Activated gamma-delta T cell treated with anti-CD3 and anti-CD28 coated beads, Interleukin-2, amount 50 U/mL, for 16 hours (primary cell): ENCODE results near the gene SLCO2A1.

Source experiments
- DNase-seq: peaks from one replicate; pipeline ENCODE4 v3.0.0-alpha.2; 2020; ENCODE audit warnings: low read depth

SLCO2A1 gene

GRCh38 chr3:133980035-133980434 lies 49.7 kb downstream of the SLCO2A1 start:
- DNase-seq = no peak

- no peak for DNase-seq
These were observed 50.2 kb downstream of the SLCO2A1 start for GRCh38 chr3:133979553-133979952.

DNA sequence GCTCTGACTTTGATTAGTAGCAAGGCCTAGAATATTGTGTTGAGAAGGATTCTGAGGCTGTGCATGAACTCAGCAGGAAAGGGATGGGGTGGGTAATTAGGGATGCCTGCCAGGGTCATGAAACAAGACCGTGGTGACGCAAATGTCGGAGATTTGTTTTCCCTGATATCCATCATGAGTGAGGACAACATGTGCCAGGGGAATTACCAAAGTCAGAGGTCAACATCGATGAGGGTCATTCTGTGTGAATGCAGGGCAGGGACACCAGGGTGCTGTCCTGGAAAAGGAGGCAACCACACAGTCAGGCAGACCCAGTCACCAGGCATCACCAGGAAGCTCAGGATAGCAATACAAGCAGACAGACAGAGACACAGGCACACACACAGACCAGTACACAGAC lies 52.2 kb downstream of the SLCO2A1 start:
- DNase-seq = no peak

DNA sequence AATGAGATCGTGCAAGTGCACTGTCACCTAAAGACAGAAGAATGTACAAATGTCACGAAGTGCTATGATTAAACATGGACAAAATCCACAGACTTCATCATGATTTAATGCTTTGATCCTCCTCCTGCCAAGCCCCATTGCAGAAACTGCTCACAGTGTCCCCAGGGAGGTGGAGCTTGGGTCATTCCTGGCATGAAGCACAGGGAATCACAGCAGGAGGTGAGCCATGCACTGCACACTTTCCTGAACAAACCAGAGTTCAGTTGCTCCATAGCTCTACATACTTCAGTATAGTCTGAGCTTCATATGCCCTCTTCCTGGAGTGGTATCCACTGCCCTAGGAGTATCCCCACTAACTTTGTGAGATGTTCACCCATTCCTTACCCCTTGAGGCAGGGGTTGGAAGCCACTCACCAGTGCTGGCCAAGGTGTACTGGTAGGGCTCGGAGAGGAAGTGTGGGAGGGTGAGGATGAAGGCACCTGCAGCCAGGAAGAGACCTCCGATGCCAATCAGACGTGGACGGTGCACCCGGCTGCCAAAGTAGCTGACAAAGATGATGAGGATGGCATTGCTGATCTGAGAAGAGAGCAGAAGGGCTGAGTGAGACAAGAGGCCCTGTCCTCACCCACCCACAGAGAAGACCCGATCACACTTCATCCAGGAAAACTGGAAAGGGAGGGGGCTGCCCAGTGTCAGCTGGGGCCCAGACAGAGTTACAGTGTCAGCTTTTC lies 56.3 kb downstream of the SLCO2A1 start:
- no peak for DNase-seq

- DNase-seq = no peak
These were observed 57.6 kb downstream of the SLCO2A1 start for GRCh38 chr3:133972156-133972555.

GRCh38 chr3:133970916-133971315 lies 58.8 kb downstream of the SLCO2A1 start:
- DNase-seq = no peak

GRCh38 chr3:133970339-133970738 lies 59.4 kb downstream of the SLCO2A1 start:
- DNase-seq = no peak

DNA sequence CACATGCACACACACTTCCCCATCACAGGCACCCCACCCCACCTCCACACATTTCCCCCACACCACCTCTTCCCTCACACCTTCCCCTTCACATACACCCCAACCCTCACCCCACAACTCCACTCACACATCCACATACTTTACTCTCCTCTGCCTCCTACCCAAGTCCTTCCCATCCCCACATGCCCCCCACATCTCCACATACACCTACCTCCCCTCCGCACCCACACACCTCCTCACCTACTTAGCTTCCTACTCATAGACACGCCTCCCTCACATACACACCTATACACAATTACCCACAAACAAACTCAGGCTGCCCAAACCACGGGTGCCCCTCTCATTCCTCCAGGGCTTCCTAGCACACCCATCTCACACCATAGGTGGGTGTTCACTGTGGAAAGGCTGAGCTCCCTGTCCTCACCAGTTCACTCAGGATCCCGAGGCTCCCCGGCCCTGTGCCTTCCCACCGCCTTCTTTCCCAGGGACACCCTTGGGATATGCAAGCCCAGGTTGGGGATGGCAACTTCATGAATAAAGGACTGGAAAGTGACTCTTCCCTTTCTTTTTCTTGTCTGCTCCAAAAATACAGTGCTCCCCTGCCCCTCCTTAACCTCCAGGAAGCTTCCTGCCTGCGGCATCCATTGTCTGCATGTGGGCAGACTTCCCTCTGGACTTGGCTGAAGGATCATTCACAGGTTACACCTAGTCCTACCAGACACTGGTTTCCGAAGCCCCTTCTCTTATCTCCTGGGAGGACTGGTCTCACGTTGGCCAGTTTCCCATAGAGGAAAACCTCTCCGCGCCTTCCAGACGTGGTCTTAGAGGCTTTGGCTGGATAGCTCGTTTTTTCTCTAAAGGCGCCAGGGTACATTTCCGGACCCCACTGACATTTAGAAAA lies 61.5 kb downstream of the SLCO2A1 start:
- DNase-seq = no peak

DNA sequence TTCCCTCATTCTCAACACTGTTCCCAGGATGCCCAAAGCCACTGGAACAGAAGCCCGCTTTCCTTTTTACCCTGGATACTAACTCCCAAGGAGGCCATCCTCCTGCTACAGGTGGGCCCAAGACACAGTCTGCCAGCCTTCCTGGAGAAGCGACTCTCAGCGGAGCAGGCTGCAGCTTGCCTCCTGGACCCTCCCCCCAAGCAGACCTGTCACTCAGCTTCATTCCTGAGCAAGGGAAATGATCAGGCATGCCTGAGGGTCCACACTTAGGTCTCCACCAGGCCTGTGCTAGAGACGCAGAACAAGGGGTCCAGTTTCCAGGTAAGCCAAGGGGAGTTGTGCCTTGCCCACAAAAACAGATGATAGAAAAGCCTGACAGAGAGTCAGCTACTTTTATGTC lies 62.8 kb downstream of the SLCO2A1 start:
- DNase-seq = no peak

DNA sequence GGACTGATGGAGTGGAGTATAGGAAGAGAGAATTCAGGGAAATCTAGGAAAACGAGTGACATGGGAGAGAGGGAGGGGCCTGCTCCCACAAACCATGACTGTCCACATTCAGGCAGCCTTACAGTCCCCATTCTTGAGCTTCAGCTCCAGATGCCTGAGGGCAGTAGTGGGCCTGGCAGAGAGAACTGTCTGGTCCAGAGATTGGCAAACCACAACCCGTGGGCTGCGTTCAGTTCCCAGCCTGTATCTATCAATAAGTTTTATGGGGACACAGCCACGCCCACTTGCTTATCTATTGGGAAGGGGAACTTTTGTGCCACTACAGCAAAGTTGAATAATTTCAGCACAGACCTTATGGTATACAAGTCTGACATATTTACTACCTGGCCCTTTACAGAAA lies 63.8 kb downstream of the SLCO2A1 start:
- no peak for DNase-seq

DNA sequence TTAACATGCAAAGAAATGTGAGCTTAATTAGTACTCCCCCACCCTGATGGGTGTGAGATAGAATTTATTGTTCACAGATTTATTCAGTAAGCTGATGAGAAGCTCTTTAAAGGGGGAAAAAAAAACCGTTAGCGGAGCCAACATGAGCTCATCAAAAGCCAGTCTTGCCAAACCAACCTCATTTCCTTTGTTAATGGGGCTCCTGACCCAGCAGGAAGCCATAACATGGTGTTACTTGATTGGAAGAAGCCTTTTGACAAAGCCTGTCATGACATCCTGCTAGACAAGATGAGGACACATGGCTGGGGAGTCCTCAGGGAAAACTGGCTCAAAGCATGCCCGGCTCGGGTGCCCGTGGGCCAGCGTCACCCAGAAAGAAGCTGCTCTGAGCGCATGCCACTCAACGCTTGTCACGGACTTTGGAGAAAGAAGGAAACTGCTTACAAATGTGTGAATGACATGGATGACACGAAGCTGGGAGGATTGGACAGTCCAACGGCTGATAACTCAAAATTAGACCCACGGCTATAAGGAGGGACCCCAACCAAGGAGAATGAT lies 64.6 kb downstream of the SLCO2A1 start:
- no peak for DNase-seq

DNA sequence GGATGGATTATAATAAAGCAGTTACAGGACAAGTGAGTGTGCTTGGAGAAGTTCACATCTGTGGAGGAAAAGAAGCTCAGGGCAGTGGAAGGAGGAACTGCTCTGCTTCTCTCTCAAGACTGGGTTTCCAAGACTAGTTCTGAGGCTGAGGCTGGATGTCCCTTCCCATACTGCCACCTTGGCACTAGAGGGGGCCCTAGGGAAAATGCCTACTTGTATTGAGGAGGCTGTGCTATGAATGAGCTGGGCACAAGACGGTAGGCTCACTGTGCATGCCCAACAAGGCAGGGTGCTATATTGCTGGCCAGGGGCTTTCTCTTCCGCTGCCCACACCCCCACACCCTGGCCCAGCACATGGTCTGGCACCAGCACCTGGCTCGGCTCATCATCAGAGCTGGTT lies 65.2 kb downstream of the SLCO2A1 start:
- DNase-seq = no peak

DNA sequence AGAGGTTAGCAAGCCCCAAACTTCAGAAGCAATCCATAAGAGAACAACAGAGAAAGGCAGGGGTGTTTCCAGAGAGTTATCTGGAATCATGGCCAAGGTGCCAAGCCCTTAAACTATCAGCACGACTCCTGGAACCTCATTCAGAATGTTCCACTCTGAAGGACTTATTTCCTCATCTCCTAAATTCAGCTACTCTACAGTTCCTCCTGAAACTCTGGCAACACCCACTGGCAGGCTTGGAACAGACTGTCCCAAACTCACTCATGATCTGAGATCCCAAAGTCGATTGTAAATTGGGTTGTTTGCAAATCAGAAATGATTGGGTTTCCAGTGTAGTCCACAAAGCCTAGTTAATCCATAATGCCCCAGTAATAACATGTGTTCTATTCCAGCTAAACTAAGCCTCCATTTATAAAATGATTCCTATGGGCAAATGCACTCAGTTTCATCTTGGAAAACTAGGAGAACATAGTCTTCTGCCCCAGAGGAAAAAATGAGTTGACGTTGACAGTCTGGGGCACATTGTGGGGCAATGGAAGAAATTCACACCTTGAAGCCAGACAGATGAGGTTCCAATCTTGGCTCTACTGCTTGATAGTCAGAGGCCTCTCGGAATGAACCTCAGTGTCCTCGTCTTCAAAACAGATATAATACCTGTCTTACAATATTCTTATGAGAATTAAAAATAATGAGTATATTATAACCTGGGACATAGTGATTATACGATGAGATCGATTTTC lies 65.9 kb downstream of the SLCO2A1 start:
- no peak for DNase-seq

GRCh38 chr3:133962849-133963248 lies 66.9 kb downstream of the SLCO2A1 start:
- no peak for DNase-seq

- no peak for DNase-seq
These were observed 71.5 kb downstream of the SLCO2A1 start for GRCh38 chr3:133958071-133958805.

GRCh38 chr3:133956982-133957381 lies 72.7 kb downstream of the SLCO2A1 start:
- no peak for DNase-seq

- DNase-seq = no peak
These were observed 73.4 kb downstream of the SLCO2A1 start for GRCh38 chr3:133956353-133956752.

GRCh38 chr3:133955892-133956291 lies 73.8 kb downstream of the SLCO2A1 start:
- DNase-seq = no peak

DNA sequence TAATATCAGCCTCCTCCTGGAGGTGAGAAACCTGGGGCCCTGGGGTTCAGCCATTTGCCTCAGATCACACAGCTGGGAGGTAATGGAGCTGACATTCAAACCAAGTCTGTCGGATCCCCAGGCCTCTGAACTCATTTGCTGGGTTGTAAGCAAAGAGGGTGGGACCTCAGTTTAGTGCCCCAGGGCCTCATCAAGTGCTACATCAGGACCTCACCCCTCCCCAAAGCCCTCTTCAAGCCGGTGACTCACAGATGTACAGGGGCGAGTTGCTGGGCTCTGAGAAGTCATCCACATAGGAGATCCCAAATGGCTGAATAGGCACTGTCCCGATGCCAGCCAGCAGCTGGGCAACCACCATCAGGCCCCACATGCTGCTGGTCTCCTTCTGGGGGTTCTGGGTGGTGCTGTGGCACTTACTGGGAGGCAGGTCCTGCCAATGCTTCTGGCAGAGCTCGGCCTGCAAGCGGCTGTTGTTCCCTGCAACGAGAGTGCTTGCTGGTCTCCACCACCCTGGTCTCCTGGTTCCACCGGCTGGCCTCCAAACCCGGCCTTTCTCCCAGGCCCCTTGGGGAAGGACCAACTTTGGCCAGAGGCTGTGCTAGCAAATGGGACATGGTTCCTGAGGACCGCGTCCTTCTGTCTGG lies 74.9 kb downstream of the SLCO2A1 start:
- no peak for DNase-seq

- no peak for DNase-seq
These were observed 76.4 kb downstream of the SLCO2A1 start for GRCh38 chr3:133953297-133953696.

DNA sequence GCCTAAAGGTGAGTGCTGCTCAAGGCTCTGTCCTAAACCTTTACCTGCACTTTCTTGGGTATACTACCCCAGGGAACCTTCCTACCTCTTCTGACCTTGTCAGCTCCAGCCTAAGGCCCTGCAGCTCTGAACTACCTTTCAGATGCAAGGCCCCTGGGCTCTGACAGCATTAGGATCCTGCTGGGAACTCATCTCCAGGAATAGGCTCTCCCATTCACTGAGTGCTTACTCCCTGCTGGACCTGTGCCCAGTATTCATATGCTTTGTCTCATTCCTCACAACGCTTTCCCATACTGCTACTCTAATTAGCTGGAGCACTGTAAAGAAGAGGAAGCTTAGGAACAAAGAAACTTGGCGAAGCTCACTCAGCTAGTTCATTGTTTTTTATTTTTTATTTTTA lies 80.3 kb downstream of the SLCO2A1 start:
- no peak for DNase-seq
